HG03135 (cell line): ENCODE results near the gene SDR42E1.
"Not testable (repeated sequence)": the region's sequence is repeated elsewhere in the genome, so short reads cannot be mapped to it uniquely, and the experiment has no call there.

ENCODE experiments used
- ATAC-seq: cut with Tn5 transposase; IDR thresholded peaks from one replicate; pipeline ENCODE4 v1.9.1; 2021; ENCODE audit warnings: mild to moderate bottlenecking, moderate library complexity; ENCODE audit not compliant: unreplicated experiment

The SDR42E1 gene

GRCh38 chr16:82007189-82007588, 4.1 kb downstream of the SDR42E1 start:
- no peak for ATAC-seq

- ATAC-seq = no peak
Measured at GRCh38 chr16:82006036-82006435, 5.2 kb downstream of the SDR42E1 start.

- no peak for ATAC-seq
Measured at GRCh38 chr16:82005027-82005830, 6.0 kb downstream of the SDR42E1 start.

GRCh38 chr16:82004601-82005000, 6.7 kb downstream of the SDR42E1 start:
- no peak for ATAC-seq

- ATAC-seq = no peak
Measured at GRCh38 chr16:82002831-82003230, 8.4 kb downstream of the SDR42E1 start.

GRCh38 chr16:81997738-81998137, 13.5 kb downstream of the SDR42E1 start:
- ATAC-seq = no peak

GRCh38 chr16:81996664-81997509, 14.4 kb downstream of the SDR42E1 start:
- no peak for ATAC-seq

- no peak for ATAC-seq
Measured at GRCh38 chr16:81995651-81996050, 15.6 kb downstream of the SDR42E1 start.

- ATAC-seq = no peak
Measured at GRCh38 chr16:81994485-81994884, 16.8 kb downstream of the SDR42E1 start.

- ATAC-seq = no peak
Measured at GRCh38 chr16:81992859-81993258, 18.4 kb downstream of the SDR42E1 start.

- ATAC-seq = no peak
Measured at GRCh38 chr16:81987706-81988105, 23.6 kb downstream of the SDR42E1 start.

GRCh38 chr16:81987121-81987520, 24.1 kb downstream of the SDR42E1 start:
- no peak for ATAC-seq

GRCh38 chr16:81977335-81977942, 33.8 kb downstream of the SDR42E1 start:
- ATAC-seq = not testable (repeated sequence)

GRCh38 chr16:81975637-81976036, 35.6 kb downstream of the SDR42E1 start:
- ATAC-seq = no peak

GRCh38 chr16:81973737-81974136, 37.5 kb downstream of the SDR42E1 start:
- no peak for ATAC-seq

GRCh38 chr16:81971853-81972252, 39.4 kb downstream of the SDR42E1 start:
- no peak for ATAC-seq

GRCh38 chr16:81967358-81967757, 43.9 kb downstream of the SDR42E1 start:
- ATAC-seq = no peak

GRCh38 chr16:81964808-81965207, 46.5 kb downstream of the SDR42E1 start:
- ATAC-seq = no peak

GRCh38 chr16:81956213-81956948, 54.9 kb downstream of the SDR42E1 start:
- no peak for ATAC-seq

GRCh38 chr16:81951564-81951963, 59.7 kb downstream of the SDR42E1 start:
- ATAC-seq = no peak

- no peak for ATAC-seq
Measured at GRCh38 chr16:81946206-81946605, 65.1 kb downstream of the SDR42E1 start.
